HG03025 (cell line): ENCODE results near the gene DAAM1.

ENCODE experiments used
- ATAC-seq: cut with Tn5 transposase; IDR thresholded peaks from one replicate; pipeline ENCODE4 v1.9.1; 2021; ENCODE audit warnings: mild to moderate bottlenecking, moderate library complexity; ENCODE audit not compliant: unreplicated experiment, low FRiP score

The DAAM1 gene

DNA sequence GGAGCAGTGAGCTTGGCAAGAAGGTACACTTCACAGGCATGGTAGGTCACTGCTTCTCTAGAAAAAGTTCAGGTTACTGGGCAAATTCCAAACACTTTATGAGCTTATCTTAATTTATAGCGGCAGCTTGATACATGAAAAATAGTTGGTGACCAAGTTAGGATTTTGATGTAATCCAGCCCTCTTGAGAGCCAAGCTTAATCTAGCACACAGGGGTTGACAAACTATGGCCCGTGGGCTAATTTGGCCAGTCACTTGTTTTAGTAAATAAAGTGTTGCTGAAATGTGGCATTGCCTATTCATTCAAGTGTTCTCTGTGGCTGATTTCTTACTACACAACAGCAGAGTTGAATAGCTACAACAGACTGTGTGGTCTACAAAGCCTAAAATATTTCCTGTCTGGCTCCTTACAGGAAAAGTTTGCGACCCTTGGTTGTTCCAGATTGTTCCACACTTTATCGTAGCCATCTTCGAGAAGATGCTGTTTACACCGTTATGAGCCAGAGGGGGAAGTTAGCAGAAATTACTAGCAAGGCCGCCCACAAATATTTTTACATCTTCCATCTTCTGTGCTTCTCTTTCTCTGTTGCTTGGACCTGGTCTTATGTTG, 120.9 kb downstream of the DAAM1 start:
- no peak for ATAC-seq

DNA sequence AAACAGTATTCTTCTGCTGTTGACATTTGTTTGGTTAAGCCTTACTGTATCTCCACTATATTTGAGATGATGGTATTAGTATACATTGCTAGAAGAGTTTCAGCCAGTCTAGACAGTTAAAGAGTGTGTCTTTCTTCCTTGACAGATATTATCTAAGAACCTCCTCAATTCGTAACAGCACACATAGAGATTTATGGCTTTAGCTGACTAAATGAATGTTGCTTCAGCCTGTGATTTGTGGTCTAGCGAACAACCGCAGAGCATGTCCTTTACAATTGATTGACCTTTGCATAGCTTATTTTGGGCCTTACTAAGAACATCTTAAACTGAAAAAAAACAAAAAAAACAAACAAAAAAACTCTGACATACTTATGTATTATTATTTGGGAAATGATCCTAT, 122.2 kb downstream of the DAAM1 start:
- ATAC-seq: no peak

DNA sequence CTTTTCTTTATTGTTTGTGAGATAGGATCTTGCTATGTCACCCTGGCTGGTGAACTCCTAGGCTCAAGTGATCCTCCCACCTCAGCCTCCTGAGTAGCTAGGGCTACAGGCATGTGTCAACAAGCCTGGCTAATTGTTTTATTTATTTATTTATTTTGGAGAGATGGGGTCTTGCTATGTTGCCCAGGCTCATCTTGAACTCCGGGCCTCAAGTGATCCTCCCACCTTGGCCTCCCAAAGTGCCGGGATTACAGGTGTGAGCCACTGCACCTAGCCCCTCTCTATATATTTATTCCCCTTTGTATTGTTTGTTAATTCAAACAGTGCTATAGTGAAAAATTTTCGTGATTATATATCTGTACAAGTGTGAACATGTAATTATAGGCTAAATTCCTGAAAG, 123.3 kb downstream of the DAAM1 start:
- ATAC-seq: no peak

DNA sequence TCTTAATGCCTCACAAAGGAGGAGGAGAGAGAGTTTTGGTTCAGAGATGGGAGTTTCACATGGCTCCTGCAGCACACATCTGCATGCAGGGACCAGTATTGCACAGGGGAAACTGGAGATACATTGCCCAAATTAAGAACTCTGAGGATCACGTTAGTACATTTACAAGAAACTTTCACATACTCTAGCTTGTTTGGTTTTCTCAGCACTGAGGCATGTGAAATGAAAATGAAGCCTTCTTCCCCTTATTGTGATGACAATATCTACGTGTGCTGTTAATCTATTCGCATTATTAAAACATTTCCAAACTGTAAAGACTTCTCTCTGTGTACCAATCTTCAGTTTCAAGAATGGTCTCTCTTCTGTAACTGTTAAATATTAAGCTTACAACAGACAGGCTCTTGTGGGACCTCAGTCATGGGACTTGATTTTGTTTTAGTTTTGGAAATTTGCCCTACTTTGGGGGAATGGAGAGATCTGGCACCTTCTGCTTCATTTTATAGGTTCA, 124.7 kb downstream of the DAAM1 start:
- no peak for ATAC-seq

DNA sequence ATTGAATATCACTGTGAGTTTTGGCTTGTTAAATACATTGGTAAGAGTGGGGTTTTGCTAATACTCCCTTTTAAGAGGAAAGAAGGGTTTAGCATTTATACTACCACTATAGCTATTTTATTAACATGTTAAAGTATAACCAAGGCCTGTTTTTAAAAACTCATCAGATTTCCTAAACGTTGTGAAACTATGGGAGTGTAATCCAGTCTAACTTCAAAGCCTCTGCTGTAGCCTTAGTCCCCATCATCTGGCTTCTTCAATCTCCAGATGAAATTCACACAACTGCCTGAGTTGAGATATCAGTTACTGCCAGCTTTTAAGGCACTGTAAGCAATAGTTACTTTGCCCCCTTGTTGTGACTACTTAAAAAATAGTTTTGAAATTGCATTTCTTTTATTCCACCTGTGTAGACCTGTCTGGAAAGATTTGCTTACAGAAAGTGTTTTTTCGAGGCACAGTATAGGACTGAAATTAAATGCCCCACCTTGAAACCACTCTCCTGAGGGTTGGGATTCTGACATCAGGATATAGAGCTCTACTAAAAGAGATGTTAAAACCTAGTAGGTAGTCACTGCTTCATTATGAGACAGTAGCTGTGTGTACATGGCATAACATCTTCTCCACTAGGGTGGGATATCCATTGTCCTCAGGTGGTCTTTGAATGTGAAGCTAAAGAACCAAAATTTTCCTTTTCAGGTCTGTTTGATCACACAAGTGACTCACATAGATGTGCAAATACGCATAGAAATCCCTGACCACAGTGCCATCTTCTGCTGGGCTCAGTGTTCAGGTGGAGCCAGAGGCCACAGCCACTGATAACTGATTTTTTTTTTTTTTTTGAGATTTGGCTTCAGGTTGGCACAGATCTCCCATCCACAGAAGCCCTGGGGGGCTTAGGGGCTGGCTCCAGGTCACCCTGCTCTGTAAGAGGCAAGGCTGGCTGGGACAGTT, 125.5 kb downstream of the DAAM1 start:
- no peak for ATAC-seq

DNA sequence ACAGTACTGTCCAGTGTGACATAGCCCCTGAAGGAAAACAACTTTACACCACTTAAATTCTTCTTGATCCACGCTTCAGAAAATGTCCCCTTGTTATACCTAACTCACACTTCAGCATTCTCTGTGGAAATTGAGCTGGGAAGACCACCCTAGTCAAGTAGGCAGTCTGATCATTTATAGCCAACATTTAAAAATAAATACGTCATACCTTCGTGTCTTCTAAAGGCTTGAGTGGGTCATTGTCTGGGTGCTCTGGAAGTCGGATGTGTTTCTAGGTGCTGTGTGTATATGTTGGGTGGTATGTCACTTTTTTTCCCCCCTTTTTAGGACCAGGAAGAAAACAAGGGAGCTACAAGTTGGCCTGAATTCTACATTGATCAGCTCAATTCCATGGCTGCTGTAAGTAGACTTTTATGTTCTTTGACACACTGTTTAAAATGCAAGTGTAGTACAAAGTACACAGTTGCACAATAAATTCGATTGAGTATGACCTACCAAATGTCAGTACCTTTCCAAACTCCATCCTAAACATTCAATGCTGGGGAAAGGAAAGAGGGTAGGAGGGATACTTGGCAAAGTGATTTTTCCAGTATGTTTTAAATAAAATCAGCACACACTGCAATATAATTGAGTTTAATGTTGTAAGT, 126.6 kb downstream of the DAAM1 start:
- ATAC-seq: no peak

DNA sequence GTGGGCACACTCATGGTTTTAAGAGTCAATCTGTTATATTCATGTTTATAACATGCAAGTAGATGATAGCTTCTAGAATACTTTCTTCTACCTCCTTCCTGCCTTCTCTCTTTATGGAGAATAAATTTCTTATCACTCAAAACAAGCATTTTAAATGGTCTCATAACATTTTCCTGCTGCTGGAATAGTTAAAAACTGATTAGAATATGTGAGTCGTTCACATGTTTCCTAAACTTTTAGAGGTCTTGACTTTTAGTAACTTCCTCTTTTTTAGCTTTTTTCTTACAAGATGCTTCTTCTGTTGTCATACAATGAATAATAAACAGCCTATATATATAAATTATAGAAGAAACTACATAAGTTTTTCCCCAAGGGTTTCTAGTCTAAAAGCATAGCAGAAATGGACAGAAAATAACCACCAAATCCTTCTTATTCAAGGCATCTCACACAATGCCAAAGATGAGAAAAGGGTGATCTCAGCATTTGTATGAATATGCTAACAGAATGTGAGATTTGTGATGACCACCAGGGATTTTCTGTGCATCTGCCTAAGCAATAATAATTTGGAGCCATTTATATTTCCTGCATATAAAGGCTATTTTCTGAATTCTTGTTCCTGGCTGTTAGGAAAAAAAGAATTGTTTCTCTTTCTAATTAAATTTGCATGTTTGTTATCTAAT, 127.8 kb downstream of the DAAM1 start:
- no peak for ATAC-seq

DNA sequence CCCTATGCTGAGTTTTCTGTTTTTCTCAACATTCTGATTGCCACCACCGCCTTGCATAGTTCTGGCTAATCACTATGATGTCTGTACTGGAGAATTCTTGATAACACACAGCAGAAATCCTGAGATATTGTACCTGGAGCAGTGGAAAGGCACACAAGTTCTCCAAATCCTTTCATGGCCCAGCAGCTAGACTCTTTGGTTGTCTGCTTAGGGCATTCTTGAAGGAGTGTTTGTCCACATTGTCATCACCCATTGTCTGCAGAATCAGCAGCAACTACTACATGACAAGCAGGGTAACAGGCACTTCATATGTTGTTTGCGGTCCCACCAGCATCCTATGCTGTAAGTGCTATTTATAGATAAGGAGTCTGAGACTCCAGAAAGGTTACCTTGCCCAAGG, 128.9 kb downstream of the DAAM1 start:
- ATAC-seq: no peak

DNA sequence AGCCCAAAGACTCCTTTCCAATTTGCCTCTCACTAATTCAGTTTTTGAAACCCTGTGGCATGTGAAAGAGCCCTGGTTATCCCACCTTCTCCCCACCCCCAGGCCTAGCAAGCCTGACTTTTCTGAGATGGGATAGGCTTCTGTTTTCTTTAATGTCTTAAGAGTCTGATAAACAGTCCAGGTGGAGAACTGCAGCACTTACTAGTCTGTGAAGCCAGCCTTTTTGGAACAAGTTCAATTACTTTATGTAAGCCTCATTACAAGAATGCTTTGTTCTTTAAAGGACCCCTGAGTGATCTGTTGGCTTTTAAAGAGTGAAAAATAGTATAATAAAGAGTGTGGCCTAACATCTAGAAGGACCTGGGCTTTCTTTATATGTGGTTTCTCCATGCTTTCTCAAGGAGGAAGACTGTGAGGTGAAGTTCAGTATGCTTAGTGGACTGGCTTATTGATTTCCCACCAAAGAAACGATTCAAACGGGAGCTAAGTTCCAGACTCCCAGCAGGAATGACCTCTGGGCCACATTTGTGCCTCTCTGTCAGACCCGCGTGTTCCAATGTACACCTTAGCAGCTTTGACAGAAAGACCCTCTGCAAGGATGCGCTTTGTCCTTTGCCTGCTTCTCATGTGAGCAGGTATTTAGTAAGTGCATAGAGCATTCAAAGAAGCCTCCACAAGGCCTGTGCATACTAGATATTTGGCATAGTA, 129.5 kb downstream of the DAAM1 start:
- ATAC-seq: no peak

DNA sequence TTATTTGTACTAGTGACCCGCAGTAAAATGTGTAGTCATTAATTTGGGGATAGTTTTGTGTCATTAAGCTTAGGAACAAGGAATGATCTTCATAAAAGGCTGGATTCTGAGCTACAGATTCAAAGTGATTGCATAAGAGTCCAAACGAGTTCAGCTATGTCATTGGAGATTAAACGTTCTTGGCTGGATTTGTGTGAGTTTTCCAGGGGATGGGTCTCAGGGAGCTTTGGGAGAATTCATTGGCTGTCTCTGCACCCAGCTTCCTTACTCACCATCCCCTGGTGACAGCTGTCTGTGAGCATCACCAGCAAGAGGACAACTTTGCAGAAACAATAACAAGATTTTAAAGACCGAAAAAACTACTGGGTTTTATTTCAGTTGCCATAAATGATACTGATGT, 130.4 kb downstream of the DAAM1 start:
- no peak for ATAC-seq

DNA sequence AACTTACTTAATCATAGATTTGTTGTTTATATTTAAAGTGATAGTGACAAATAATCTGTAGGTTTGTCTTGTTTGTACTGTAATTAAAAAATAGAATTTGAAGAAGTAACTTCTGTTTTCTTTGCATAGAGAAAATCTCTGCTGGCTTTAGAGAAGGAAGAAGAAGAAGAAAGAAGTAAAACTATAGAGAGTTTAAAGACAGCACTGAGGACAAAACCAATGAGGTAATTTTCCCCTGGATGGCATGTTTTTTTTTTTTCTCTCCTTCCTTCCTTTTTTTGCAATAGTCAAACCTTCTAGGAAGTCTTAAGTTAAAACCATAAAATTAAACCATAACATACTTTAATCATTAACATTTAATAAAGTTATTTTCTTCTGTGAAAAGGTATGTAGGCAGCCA, 131.9 kb downstream of the DAAM1 start:
- no peak for ATAC-seq

DNA sequence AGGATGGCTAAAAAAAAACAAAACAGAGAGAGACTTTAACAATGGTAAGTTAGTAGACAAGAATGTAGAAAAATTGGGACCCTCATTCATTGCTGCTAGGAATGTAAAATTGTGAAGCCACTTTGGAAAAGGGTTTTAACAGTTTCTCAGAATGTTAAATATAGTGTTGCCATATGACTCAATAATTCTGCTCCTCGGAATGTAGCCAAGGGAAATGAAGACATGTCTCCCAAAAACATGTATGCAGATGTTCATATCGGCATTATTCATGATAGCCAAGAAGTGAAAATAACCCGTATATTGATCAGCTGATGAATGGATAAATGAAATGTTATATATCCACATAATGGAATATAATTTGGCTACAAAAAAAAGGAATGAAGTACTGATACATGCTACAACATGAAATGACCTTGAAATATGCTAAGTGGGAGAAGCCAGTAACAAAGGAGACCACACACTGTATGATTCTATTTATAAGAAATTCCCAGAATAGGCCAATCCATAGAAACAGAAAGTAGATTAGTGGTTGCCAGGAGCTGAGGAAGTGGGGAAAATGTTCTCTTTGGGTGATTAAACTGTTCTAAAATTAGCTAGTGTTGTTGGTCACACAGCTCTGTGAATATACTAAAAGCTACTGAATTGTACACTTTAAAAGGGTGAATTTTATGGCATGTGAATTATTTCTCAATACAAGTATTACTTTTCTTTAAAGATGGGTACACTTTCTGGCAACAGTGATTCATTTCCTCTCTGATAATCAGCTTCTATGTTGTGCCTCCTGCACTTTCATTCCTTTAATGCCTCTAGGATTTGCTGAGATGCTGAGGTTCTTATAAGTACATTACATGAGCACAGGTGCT, 132.5 kb downstream of the DAAM1 start:
- no peak for ATAC-seq

DNA sequence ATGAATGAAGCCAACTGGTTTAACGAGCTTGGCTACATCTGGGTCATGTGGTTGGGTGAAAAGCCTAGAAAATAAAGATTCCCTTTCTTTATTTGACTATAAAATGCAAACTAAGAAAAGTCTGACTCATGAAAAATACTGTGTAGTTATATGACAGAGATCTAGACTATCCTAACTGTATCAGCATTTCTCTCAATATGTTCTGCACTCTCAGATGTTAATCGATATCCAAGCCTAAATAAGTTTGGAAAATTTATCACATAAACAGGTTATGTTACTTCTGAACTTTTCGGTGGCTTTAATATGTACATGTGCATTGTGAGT, 133.1 kb downstream of the DAAM1 start:
- no peak for ATAC-seq

DNA sequence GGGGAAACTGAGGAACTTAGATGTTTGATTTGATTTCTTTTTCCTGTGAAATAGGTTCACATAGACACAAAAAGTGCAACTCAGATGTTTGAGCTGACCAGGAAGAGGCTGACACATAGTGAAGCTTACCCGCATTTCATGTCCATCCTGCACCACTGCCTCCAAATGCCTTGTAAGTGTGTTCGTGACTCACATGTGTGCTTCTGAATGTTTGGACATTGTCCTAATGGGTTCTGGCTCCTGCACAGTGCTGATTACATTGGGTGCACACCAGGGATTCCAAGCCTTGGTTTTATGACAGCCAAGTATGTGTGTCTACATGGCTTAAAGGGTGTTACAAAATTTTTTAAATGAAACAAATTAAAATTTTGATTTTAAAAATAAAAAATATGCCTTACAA, 137.4 kb downstream of the DAAM1 start:
- no peak for ATAC-seq

DNA sequence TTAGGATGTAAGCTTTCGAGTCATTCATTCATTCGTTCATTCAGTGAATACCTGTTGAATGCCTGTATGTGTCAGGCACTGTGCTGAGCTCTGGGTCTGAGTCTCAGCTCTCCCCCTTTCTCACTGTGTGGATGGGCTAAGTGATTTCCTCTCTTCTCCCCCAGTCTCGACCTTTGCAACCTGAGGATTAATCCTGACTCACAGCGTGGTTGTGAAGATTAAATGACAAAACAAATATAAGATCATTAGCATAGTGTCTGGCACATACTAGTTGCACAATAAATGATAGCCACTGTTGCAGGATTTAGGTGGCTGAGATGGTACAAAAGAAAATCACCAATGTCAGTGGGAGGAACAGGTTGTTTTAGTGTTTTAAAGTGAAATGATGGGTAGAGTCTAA, 140.0 kb downstream of the DAAM1 start:
- no peak for ATAC-seq

DNA sequence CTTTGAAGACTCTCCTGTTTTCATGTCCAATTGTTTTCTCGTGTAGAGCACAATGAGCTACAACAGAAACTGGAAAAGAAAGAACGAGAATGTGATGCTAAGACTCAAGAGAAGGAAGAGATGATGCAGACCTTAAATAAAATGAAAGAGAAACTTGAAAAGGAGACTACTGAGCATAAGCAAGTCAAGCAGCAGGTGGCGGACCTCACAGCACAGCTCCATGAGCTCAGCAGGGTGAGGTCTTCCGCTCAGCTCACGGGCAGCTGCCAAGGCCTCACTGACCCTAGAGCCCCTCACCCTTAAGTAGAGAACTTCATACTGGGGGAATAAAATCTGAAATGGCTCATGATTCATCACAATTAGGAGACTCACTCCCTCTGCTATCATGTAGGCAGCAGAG, 142.0 kb downstream of the DAAM1 start:
- no peak for ATAC-seq

DNA sequence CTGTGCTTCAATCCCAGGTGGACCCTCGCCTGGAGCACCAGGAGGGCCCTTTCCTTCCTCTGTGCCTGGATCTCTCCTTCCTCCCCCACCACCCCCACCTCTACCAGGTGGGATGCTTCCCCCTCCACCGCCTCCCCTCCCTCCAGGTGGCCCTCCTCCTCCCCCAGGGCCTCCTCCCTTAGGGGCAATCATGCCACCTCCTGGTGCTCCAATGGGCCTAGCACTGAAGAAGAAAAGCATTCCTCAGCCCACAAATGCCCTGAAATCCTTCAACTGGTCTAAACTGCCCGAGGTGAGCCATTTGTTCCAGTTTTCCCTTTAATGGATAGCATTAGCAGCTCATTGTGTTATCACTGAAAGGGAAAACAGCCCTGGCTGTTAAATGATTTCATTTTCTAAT, 142.8 kb downstream of the DAAM1 start:
- ATAC-seq: no peak

DNA sequence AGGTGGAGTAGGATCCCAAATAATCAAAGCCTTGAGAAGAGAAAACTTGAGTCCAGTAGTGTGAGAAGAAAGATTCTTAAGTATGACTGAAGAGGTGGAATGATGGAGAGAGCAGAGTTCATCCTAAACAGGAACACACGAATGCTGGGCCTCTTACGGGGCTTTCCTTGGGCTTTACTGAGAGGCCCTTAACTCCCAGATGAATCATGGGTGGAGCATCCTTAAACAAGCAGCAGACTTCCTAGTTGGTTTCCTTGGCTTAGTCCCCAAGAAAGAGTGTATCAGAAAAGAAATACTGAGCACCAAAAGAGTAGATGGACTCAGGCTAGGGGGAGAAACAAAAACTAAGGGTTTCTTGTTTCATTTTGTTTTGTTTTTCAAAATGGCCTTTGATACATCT, 144.3 kb downstream of the DAAM1 start:
- ATAC-seq: no peak

DNA sequence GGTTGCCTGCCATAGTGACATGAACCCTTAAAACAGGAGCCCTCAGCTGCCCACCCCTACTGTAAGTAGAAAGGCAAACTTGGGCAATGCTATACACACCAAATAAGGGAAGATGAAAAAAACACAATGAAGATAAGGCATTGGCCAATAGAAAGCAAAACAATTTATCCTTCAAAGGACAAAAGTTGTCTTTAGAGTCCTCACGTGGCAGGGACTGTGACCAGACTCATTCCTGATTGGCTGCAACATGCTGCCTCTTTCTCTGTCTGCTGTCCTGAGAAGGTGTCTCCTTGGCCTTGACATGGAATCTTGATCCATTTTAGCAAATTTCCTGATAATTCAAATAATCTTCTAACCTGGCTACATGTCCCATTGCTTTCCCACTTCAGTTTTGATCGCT, 144.8 kb downstream of the DAAM1 start:
- no peak for ATAC-seq
